Measurements from ENCODE around the gene GPR150. TPM values are rescaled to one million over a fixed set of nuclear protein-coding genes. Genes with fewer than 3 reads are reported as not detected.

Gene GPR150
- polyA plus RNA-seq, 3 donors = not detected

- DNase-seq = no peak
Observed at GRCh38 chr5:95647886-95648860, 28.3 kb downstream of the GPR150 start.

GRCh38 chr5:95649274-95649673, 29.4 kb downstream of the GPR150 start:
- DNase-seq = no peak

- no peak for DNase-seq
Observed at GRCh38 chr5:95649842-95650620, 30.1 kb downstream of the GPR150 start.

GRCh38 chr5:95652849-95653248, 33.0 kb downstream of the GPR150 start:
- no peak for DNase-seq

GRCh38 chr5:95654196-95654595, 34.3 kb downstream of the GPR150 start:
- no peak for DNase-seq

- DNase-seq = no peak
Observed at GRCh38 chr5:95655575-95655974, 35.7 kb downstream of the GPR150 start.

- no peak for DNase-seq
Observed at GRCh38 chr5:95660060-95660459, 40.2 kb downstream of the GPR150 start.

- no peak for DNase-seq
Observed at GRCh38 chr5:95662946-95663345, 43.1 kb downstream of the GPR150 start.

GRCh38 chr5:95664204-95664786, 44.4 kb downstream of the GPR150 start:
- peak; percentile 39 for DNase-seq

GRCh38 chr5:95667061-95667618, 47.3 kb downstream of the GPR150 start:
- DNase-seq = no peak

- DNase-seq = no peak
Observed at GRCh38 chr5:95667678-95668077, 47.8 kb downstream of the GPR150 start.

- no peak for DNase-seq
Observed at GRCh38 chr5:95668216-95668615, 48.3 kb downstream of the GPR150 start.

- DNase-seq = no peak
Observed at GRCh38 chr5:95668728-95669127, 48.8 kb downstream of the GPR150 start.

GRCh38 chr5:95669540-95669939, 49.7 kb downstream of the GPR150 start:
- no peak for DNase-seq

- no peak for DNase-seq
Observed at GRCh38 chr5:95669985-95670384, 50.1 kb downstream of the GPR150 start.

- no peak for DNase-seq
Observed at GRCh38 chr5:95670568-95670967, 50.7 kb downstream of the GPR150 start.

Other genes with a start within 250 kb of the GPR150 start
- 1 to 10 TPM; 3.0 to 5.9 (median 5.4) TPM for gene FAM81B, start 228.7 kb upstream of the GPR150 start, polyA plus RNA-seq (ENCODE audit: insufficient read length in 3 of 3)
- 10 to 100 TPM; 77.2 to 99.0 (median 90.3) TPM for gene SKIC3, start 65.1 kb upstream of the GPR150 start, polyA plus RNA-seq (ENCODE audit: insufficient read length in 3 of 3)
- 10 to 100 TPM; 10.6 to 13.6 (median 11.7) TPM for gene ARSK, start 65.0 kb upstream of the GPR150 start, polyA plus RNA-seq (ENCODE audit: insufficient read length in 3 of 3)
- gene RFESD, start 26.7 kb downstream of the GPR150 start, polyA plus RNA-seq (ENCODE audit: insufficient read length in 3 of 3) = 1 to 10 TPM; 3.6 to 5.6 (median 4.6) TPM
- gene SPATA9, start 62.9 kb downstream of the GPR150 start, polyA plus RNA-seq (ENCODE audit: insufficient read length in 3 of 3) = 1 to 10 TPM; 1.0 to 2.4 (median 1.4) TPM
- 10 to 100 TPM; 61.3 to 80.2 (median 69.9) TPM for gene RHOBTB3, start 111.2 kb downstream of the GPR150 start, polyA plus RNA-seq (ENCODE audit: insufficient read length in 3 of 3)
- 10 to 100 TPM; 69.0 to 72.0 (median 71.1) TPM for gene GLRX, start 202.6 kb downstream of the GPR150 start, polyA plus RNA-seq (ENCODE audit: insufficient read length in 3 of 3)